GM18867 (cell line): Measurements from ENCODE around the gene TSPAN18.

Source experiments
- ATAC-seq: cut with Tn5 transposase; IDR thresholded peaks from one replicate; pipeline ENCODE4 v1.9.1; 2021; ENCODE audit warnings: mild to moderate bottlenecking, moderate library complexity; ENCODE audit not compliant: unreplicated experiment

The TSPAN18 gene

DNA sequence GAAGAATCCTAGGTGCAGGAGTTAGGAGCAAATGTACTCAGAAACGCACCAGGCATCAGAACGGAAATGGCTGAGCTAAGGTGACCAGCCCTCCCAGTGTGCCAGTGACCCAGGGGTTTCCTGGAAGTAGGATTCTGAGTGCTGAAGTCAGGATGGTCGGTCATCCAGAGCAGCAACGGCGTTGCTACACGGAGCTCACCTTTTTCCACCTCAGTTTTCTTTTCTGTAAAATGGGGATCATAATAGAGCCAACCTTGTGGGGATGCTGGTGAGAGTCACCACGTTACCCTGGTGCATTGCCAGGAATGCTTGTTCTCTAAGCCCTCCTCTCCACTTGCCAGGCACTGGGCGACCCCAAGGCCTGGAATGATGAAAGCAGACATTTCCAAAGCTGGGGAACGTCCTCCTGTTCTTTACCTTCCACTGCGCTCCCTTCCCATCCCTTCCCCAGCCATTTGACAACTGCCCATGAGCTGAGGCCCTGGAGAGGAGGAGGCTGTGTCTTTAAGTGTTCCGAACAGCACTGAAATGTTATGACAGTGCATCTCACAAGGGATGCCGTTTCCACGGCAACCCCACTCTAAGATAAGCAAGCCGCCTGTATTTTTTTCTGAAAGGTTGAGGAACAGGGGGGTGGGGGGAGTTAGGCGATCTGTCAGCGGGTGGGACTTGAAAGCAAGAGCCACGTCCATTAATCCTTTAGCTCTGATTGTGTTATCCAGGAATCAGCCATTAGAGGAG lies 66.8 kb downstream of the TSPAN18 start:
- ATAC-seq = no peak

DNA sequence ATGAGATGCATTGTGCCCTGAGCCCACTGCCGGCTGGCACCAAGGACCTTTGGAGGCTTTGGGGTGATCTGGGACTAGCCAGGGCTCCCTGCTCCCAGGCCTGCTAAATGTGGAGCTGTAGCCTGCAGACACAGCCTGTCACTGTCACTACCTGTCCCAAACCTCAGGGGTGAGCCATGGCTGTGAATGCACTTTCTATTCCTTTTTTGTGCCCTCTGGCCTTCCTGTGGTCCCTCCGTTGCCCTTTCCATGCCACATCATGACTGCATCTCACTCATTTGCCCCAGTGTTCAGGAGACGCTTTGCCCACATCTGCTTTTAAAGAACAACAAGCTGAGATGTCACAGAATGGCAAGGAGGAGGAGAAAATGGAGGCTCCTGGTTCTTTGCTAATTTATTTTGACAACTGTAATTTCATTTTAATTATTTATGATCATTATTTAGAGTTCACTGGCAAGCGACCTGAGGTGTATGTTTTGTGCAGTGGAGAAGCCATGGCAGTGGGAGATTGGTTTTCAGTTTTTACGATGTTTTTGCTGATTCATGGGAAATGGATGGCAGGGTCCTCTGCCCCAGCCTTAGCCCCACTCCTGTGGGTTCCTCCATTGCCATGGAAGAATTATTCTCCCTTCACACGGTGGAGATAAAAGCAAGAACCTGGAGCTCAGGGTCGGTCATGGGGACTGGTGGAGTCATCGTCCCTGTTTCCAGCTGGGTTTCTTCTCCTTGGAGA lies 69.2 kb downstream of the TSPAN18 start:
- ATAC-seq = no peak

DNA sequence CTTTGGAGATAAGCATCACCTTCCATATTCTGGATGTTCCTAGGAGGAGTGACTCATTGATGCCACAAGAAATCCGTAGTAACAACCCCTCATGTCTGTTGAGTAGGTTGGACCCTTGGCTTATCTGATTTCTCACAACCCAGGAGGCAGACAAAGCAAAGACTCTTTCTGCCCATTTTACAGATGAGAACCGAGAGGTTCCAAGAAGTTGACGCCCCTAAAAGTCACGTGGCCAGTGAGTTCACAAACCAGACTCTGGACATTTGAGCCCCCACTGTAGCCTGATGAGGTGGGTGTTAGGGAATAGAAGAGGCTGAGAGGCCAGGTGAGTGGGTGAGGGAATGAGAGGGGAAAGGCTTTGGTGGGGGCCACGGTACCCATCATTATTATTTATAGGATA lies 70.3 kb downstream of the TSPAN18 start:
- ATAC-seq = no peak

DNA sequence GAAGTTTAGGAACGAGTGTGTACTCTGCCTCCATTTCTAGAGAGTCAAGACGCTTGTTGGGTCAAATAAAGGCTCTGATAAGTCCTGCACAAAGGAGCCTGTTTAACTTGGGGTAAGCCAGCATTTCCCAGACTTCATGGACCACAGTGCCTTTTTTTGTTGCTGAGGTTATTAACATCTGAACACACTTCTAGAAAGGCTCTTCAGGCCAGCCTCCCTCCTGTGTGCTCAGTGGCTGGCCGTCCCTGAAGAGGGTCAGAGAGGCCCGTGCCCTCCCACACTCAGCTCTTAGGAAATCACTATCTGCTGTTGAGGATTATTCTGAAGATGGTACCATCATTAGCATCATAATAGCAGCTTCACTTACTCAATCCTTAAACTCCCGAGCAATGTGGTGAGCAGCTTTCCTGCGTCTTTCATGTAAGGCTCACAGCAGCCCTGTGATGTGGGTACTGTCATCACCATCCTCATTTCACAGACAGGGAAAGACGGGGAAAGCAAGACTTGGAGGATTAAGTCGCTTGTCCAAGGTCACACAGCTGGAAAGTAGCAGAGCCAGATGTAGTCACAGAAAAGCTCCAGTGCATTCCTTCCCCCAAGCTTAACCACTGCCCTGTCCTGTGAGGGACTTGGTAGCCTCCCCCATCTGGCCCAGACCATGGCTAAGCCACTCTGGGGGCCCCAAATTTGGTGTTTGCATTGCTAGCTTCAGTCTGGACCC lies 71.3 kb downstream of the TSPAN18 start:
- ATAC-seq = no peak

DNA sequence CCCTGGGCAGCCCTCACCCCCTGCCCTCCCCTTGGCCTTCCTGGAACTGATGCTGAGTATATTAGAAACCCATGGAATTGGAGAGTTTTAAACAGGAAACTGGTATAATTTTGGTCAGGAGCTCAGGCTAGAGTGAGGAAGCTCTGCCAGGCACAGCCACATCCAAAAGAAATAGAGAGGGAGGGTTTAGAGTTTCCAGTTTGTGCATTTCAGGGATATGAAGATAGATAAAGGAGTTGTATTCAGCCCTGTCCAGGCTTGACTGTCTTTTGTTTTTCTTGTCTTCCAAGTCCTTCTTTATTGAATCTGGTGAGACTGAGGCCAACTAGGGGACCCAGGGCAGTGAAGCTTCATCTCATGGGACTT lies 71.8 kb downstream of the TSPAN18 start:
- ATAC-seq = no peak

DNA sequence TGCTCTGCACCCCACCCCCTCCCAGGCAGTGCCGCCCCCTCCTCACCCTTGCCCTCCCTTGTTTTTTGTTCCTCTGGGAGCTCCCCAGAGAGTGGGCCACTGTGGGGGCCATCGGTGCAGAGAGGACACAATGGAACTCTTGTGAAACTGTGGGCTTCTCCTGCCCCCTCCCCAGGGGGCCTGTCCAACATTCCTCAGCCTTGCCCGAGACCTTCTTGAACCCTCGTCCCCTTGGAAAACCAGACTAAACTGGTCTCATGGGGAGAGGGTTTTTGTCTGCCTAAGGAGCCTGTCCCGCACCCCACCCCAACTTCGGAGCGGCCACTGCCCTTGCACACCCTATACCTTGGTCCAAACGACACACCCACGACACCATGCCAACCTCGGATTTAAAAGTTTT lies 72.2 kb downstream of the TSPAN18 start:
- ATAC-seq = no peak

DNA sequence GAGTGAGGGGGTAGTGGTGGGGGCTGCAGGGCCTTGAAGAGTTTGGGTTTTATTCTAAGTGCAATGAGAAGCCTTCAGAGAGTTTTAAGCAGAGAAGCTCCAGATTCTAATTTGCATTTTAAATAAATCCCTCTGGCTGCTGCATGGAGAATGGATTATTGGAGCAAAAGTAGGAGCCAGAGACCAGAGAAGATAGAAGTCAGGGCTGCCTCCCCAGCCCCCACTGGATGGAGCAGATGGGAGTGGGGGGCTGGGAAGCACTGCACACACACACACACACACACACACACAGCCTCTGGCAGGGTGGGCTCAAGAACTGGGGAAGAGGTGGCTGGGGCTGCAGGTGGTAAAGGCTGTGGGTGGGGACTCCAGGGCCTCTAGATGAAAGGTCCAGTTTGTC lies 75.6 kb downstream of the TSPAN18 start:
- ATAC-seq = no peak

DNA sequence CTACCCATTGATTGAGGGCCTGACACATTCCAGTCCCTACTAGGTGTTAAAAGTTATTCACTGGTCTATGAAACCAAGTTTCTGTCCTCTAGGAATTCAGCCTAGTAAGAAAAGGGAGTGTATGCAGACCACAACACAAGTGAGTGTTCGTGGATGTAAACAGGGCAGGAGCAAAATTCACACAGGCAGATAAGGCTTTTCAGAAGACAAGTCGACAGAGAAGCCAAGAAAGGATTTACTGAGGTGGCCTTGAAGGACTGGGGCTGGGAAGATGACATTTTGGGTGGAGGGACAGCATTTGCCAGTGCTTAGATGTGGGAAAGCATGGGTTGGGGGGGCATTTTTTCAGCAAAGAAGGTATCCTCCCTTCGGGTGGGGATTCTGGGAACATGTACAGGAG lies 76.2 kb downstream of the TSPAN18 start:
- no peak for ATAC-seq

DNA sequence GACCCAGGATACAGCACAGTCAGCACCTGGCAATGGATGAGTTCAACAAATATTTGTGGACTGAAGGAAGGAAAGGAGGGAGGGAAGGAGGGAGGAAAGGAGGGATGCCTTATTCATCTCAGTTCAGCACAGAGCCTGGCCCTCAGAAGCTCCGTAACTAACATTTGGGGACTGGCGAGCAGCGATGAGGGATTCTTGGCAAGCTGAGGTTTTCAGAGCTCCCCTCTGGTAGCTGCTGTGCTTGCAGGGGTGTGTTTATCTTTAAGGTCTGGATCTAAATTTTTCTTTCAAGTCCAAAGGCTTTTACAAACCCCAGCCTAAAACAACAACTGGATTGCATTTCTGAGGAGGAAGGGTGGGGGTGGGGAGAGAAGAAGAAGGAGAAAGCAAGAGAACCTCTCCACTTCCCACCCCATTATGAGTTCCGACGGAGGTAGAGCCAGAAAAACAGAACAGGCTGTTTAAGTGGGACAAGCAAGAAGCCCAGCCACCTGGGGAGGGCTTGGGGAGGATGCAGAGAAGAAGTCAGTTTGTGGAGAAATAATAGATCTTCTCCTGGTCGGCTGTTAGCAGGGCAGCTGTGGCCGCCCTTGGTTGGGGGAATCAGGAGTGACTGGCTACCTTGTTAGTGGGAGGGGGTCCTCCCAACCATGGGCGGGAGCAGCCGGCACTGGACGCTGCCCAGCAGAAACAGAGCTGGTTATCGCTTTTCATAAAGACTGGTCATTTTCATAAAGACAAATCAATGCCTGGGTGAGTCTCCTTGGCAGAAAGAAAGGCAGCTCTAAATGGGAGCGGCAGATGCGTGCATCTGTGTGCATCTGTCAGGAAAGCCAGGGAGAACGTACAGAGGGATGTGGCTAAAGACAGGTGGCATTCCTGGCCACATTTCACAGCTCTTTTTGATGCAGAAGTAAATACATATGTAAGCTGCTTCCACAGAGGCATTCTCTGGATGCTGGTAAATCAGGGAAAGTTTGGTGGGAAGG lies 78.0 kb downstream of the TSPAN18 start:
- no peak for ATAC-seq

DNA sequence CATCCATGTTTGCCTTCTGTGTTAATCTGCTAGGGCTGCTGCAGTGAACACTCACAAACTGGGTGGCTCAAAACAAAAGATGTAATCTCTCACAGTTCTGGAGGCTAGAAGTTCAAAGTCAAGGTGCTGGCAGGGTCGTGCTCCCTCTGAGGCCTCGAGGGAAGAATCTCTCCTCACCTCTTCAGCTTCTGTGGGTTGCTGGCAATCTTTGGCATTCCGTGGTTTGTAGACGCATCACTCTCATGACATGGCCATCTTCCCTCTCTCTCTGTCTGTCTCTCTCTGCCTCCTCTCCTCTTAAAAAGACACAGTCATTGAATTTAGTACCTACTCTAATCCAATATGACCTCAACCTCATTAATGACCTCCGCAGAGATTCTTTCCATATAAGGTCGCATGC lies 78.8 kb downstream of the TSPAN18 start:
- no peak for ATAC-seq

DNA sequence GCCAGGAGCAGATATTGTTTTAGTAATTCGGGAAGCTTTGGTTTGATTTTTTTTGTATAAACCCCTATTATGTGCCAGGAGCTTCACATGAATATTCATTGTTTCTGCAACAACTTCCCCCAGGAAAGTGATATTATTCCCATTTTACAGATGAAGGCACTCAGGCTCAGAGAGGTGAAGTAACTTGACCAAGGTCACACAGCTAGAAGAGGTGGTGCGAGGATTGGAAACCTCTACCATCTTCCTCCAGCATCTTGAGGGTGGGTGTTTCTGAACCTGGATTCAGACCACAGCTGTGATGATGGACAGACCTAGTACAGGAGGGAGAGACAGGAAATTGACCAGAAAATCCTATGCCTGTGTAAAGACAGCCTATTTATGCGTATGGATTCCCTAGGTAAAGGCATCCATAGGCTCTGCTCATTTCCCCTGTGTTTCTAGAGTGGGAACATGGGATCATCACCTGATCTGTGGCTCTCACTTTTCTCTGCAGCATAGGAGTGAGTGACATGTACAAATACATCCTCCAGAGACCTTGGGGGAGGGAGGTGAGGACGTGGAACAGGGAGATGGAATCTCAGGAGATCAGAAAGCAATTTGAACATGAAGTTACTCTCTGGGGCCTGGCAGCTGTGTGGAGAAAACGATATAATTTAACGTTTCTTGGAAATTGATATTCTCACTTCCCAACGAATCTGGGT lies 81.4 kb downstream of the TSPAN18 start:
- ATAC-seq = no peak

DNA sequence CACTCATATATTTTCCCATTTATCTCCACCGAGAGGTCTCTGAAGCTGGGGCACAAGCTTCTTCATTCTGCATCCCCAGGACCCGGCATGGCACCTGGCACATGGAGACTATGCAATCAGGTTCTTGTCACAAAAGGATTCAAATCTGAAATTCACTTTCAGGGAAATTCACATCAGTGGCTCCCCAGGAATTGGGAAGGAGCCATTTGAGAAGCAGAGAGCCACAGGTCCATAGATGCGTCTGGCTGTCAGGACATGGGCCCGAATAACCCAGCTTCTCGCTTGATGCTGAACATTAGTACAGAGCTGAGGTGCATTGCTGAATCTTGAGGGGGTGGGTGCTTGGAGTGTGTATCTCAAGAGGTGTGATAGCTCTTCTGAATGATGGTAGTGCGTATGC lies 82.5 kb downstream of the TSPAN18 start:
- ATAC-seq = no peak

DNA sequence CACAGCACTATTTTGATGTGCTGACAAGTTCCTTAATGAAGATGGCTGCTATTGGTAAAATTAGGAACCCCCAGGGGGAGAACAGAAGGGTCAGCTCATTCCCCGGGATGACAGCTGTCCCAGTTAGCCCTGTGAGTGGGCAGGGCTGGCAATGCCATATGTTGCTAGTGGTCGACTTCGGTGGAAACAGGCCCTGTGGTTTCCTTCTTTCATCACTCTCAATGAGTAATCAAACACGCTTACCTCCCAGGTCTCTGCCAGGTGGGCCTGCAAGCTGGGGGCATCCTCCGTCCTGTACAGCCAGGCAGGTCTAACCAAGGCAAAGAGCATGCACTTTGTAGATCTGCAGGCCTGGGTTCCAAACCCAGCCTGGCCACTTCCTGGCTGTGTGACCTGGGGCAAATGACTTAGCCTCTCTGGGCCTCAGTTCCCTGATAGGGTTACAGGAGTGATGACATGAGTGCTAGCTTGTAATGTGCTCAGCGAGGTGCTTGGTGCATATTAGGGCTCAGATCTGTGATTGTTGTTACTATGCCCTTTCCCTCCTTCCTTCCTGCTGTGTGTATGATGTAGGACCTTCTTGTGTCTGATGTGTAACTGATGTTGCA lies 85.2 kb downstream of the TSPAN18 start:
- ATAC-seq = no peak

DNA sequence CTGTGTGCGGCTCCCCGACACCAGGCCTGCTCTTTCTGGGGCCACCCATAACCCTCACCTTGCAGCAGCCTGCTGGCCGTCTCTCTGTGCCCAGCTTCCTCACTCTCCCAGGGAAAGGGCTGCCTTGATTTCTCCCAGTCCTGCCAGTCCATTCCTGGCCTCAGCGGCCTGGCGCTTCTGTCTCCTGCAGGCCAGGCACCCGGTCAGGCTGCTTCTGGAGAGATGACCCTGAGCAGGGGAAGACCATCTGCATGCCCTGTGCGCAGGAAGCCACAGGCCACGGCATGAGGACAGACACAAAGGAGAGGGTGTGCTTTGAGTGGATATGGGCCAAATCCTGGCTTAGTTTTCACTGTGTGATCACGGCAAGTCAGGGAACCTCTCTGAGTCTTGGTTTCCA lies 86.2 kb downstream of the TSPAN18 start:
- no peak for ATAC-seq

DNA sequence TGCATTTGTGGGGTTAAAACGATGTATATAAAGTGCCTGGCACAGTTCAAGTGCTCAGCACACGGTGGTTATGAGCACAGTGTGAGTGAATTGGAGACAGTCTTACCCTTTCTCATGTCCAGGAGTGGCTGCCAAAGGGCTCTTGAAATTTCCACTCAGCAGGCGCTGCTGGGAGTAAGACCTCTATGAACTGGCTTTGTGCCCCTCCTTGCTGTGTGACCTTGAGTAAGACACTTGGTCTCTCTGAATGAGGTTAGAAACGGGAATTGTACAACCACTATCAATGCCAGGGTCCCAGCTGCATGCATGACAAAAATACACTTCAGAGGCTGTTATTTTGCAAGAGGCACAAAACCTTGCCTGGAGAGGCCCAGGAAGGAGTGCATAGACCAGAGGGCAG lies 86.6 kb downstream of the TSPAN18 start:
- ATAC-seq = no peak

DNA sequence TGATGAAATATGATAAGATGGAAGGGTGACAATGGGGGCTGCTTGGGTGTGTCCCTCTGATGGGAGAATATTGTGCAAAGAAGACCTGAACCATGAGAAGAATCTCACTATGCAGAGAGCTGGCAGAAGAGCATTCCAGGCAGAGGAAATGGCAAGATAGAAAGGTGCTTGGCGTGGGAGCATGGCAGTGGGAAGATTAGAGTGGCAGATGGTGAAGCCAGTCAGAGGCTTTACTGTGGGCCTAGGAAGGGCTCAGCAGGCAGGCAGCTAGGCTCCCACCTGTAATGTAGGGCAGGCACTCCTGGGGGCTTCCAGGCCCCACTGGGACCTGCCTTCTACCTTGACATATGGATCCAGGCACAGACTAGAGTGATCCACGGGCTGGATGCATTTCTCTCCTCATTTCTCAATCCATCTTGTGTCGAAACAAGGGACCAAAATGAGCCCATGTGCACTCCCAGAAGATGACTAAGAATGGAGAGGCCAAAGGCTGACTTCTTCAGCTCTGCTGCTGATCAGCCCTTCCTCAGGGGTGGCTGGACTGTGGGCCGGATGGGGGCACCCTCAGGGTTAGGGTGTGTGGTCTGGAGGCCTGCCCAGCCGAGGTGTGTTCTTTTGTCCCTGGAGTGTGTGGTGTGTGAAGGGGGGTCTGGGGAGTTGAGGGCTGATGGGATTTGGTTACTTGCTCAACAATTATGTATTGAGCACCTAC lies 88.3 kb downstream of the TSPAN18 start:
- no peak for ATAC-seq

DNA sequence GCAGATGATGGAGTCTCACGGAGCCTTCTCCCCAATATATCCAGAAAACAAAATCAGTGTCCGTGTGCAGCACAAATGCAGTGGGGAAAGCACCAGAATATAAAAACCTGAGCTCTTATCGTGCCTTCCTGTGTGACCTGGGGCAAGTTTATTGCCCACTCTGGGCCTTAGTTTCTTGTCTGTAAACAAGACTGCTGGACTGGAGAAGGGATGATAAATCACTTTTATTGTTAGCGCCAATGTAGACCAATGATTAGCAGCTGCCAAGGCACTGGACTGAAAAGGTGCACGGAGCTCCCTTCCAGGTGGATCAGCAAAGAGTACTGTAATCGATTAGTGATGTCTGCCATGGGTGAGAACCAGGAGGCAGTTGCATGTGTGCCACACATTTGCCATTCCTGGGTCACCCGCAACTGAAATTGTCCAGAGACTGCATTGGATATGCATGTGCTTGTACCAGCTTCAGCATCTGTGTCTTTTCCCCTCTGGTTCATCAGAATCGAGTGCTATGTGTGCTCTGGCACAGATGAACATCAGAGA lies 89.2 kb downstream of the TSPAN18 start:
- ATAC-seq = no peak

DNA sequence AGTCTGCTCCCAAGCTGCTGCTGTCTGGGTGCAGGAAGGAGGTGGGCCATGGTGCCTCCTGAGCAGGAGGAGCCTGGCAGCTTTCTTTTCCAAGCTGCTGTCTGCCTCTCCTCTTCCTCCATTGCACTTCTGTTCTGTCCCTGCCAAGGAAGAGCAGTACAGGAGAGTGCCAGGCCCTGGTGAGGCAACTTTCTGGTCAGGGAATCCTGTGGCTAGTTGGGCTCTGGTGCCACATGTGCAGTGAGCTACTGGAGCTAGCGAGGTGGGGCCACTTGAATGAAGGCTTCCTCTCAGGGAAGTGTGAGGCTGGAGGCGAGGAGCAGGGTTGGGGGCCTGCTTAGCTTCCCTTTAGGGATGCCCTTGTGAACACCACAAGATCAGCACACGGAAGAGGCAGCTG lies 90.0 kb downstream of the TSPAN18 start:
- no peak for ATAC-seq
